ENCODE measurements around the gene EDNRA.
"Not testable (repeated sequence)": the region's sequence is repeated elsewhere in the genome, so short reads cannot be mapped to it uniquely, and the experiment has no call there.

Gene EDNRA

DNA sequence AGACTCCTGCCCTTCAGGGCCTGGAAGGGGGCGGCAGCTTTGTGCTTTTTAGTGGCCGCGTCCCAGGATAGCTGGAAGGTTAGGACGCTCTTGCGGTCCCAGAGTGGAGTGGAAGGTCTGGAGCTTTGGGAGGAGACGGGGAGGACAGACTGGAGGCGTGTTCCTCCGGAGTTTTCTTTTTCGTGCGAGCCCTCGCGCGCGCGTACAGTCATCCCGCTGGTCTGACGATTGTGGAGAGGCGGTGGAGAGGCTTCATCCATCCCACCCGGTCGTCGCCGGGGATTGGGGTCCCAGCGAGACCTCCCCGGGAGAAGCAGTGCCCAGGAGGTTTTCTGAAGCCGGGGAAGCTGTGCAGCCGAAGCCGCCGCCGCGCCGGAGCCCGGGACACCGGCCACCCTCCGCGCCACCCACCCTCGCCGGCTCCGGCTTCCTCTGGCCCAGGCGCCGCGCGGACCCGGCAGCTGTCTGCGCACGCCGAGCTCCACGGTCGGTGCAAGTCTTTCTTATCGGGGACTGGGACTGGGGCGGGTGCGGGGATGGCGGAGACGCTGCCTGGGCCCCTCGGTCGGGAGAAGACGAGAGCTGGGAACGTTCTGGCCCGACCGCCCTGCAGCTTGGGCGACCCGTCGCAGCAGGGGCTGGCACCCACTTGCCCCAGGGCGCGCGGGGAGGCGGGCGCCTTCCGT is at the start of gene EDNRA:
EDNRA (plus strand) TSS at position 207 of the 686 bp plus-strand sequence. CDS start 4,585 bp downstream, outside the sequence.
- no peak for DNase-seq

GRCh38 chr4:147434370-147434769 is 46.5 kb upstream of the EDNRA start:
- DNase-seq, result not testable (repeated sequence)

- DNase-seq, result no peak
Observed at GRCh38 chr4:147440442-147440841, 40.5 kb upstream of the EDNRA start.

- no peak for DNase-seq
Observed at GRCh38 chr4:147447786-147448185, 33.1 kb upstream of the EDNRA start.

- no peak for DNase-seq
Observed at GRCh38 chr4:147453561-147454141, 27.2 kb upstream of the EDNRA start.

GRCh38 chr4:147456706-147457105 is 24.2 kb upstream of the EDNRA start:
- no peak for DNase-seq

GRCh38 chr4:147461161-147461560 is 19.7 kb upstream of the EDNRA start:
- no peak for DNase-seq

DNA sequence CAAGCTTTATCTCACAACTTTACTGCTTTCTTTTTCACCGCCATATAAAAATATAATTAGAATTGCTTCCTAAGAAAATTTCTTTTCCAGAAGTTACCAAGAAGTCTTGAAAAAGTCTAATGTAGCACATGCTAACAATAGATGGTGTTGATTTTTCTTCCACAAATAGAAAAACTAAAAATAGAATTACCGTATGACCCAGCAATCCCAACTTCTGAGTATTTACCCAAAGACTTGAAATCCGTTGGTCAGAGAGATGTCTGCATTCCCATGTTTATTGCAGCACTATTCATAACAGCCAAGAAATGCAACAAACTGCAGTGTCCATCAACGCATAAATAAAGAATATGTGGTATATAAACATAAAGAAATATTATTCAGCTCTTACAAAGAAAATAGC is 17.8 kb upstream of the EDNRA start:
- no peak for DNase-seq

DNA sequence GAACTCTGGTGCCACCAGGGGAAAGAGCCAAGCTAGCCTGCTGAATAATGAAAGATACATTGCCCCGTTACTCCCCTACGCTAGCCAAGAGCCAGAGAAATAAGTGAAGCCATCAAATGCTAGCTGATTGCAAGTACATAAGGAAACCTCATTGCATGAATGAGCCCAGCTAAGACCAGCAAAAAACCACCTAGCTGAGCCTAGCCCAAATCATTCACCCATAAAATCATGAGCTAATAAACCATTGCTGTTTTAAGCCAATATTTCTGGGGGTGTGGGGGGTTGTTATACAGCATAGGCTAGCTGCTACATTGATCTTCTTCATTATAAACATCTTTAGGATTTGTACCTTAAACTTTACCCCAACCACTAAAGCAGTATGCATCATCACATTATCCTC is 15.4 kb upstream of the EDNRA start:
- DNase-seq, result no peak

DNA sequence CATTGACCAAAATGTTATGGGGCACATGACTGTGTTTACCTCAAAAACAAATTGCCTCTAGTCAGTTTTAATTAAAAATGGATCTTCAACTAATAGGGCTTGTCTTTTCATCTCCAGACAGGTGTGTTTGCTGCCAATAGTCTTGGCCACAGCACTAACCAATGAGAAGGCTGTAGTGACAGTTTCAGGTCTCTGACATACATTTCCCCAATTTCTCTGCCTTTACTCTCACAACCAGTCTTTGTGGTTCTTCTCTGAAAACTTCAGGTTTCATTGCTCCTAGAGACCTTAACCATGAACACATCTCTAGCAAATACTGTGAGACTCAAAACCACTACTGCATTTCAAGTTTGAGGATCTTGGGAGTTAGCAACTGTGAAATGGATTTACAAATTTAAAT is 3.5 kb upstream of the EDNRA start:
- no peak for DNase-seq

DNA sequence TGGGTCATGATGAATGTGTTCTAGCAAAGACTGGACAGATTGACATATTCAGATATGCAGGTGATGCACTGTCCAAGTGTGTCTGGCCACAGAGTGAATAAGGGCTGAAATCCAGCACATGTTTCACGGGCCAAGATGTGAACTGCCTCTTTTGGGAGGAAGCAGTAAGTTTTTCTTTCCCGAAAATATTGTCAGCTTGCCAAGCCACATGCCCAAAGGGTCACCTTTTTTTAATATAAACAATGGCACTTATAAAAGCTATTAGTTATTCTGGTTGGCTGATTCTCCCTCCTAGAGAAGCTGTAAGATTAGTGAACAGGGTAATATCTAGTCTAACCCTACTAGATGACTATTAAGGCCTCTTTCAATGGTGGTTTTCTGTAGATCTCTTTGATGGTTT is 1.5 kb upstream of the EDNRA start:
- no peak for DNase-seq

DNA sequence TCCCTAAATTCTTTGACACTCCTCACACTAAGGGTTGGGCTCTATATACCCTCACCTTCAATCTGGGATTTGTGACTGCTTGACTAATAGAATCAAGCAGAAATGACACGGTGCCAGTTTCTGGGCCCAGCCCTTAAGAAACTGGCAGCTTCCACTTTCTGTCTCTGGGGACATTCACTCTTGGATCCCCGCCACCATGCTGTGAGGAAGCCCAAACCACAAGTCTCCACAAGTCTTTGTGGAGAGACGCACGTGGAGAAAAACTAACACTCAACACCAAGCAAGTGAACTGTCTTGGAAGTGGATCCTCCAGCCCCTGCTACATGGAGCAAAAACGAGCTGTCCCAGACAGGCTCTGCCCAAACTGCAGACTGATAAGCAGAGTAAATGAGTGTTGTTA is 1.1 kb upstream of the EDNRA start:
- DNase-seq, result no peak

GRCh38 chr4:147480502-147480890 is 401 bp upstream of the EDNRA start:
- no peak for DNase-seq

DNA sequence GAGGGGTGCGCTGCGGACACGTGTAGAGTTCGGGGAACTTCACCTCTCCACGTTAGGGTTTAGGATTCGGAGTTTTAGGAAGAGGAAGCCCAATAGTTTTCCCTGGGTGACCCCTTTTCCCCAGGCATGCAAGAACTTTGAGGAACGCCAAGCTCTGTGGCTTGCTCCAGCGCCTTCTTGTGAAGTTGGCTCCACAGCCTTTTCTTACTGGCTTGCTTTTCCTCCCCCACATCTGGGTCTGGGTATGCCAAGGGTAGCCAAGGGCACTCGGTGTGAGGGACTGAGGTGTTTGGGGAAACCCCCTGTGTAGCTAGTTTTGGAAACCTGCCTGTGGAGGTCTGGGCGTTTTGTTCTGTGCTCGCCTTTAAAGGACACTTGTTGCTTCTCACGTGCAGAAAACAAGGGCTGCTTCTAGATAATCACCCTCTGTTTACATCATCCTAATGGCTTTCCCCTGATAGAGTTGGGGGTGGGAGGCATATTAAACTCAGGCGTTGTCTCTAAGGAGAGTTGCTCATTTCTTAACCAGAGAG is 746 bp downstream of the EDNRA start:
- DNase-seq, result no peak

GRCh38 chr4:147482281-147482680 is 1.4 kb downstream of the EDNRA start:
- no peak for DNase-seq

DNA sequence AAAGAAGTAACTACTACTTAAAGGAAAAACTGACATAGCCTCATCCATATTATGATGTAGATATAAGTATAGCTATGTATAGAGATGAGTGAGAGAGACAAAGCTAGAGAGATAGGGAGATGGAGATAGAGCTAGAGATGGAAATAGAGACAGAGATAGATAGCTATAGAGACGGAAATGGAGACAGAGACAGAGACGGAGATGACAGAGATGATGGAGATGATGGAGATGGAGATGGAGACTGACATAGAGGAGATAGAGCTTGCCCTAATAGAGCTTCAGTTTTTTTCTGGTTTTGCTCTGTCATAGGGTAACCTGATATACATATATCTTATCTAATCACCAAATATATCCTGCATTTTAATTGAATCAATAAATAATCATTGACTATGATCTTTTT is 4.3 kb downstream of the EDNRA start:
- no peak for DNase-seq

DNA sequence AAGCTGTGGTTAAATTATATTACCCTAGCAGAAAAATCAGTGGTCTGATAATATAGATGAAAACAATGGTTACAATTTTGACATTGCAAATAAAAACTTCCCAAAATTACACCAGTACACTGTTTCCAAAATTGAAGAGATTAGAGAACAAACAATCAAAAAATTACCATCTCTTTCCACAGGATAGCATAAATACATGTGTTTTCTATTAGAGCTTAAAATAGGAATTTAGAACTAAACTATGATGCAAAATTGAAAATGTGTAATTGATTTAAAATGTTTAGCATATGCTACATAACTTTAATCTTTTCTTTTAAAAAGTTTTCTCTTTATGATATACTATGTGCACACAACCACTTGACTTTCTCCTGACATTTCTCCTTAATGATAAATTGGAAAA is 6.7 kb downstream of the EDNRA start:
- no peak for DNase-seq

DNA sequence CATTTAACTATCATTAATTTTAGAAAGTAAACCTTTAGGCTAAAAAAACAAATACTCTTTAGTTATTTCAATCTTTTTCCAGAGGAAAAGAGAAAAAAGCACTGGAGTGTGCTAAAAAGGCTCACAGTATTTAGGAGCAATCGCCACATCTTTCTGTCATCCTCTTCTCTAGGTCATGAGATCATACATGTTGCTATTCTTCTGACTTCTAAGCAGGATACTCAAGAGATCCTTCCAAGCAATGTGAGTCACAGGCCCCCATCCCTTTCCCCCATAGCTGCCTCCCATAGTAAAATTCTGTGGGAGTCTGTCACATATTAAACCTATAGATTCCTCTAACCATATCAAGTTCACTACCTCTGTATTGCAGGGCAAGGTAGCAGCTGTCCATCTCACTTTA is 7.7 kb downstream of the EDNRA start:
- DNase-seq, result no peak

DNA sequence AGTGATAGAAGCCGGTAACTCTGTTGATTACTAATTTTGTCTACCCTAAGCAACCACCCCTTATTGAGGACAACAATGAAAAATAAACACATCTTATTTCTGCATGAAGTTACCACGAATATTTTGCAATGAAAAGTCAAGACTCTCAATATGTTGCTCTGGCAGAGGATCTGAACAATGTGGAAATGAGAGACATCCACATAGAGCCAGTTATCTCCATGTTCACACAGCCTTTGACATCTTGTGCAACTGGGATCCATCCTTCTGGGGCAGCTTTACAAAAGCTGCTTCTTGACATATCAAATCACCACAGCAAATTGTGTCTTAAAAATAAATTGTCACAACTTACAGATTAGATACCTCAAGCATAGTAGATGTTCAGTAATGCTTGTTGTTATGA is 10.2 kb downstream of the EDNRA start:
- DNase-seq, result no peak

- DNase-seq, result no peak
Observed at GRCh38 chr4:147492306-147492705, 11.4 kb downstream of the EDNRA start.

DNA sequence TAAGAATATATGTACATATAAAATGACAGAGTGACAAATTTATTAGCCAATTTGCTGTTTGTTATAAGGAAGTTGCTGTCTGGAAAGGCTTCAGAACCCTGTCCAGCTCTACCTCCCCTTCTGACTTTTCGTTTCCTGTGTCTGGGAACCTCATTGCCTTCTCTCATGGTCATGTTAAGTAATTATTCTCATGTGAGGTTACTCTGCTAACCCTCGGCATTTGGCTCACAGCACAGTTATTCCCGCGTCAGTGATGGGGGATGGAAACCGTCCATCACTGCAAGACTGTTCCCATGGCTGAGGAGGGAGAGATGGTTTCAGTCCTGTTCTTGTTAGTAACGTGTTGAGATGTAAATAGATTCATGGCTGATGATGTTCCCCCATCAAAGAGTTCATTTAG is 11.9 kb downstream of the EDNRA start:
- no peak for DNase-seq

DNA sequence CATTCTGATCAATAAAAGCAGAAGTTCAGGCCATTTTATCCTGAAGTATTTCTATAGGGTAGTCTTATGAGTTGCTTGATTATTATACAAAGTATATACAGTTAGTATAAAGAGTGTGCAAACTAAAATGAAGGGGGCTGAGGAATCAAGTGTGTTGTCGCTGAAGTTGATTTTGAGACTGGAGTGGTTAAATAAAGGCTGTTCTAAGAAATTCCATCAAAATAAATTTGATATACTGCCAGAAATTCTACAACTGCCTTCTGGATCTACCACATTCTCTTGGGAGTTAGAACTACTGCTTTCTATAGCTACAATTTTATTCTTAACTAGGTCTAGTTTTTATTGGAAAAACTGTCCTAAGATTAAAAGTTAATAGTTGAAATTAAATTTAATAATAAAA is 12.4 kb downstream of the EDNRA start:
- DNase-seq, result no peak

- no peak for DNase-seq
Observed at GRCh38 chr4:147494301-147494700, 13.4 kb downstream of the EDNRA start.

DNA sequence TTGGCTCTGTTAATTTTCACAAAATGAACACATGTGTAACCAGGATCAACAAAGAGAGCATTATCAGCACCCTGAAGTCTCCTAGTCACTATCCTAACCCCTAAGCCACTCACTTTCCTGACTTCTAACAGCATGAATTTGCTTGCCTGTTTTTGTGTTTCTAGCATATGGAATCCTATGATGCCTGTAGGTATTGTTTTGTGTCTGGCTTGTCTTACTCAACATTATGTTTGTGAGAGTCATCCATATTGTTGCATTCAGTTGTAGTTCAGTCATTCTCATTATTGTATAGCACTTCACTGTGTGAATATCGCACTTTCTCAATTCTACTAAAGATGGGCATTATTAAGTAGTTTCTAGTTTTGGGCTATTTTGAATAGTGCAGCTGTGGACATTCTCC is 15.6 kb downstream of the EDNRA start:
- no peak for DNase-seq
